Endothelial cell of umbilical vein (primary cell): ENCODE measurements around the gene DPEP3.

Source experiments
- CTCF ChIP-seq, 2 donors: IDR thresholded peaks; 1 replicate in 1 of 2; 2 replicates in 1 of 2; pipeline ENCODE4 v1.5.1; 2011; ENCODE audit warnings: low read length in 2 of 2, mild to moderate bottlenecking in 2 of 2, moderate library complexity in 2 of 2, control low read depth in 1 of 2, inconsistent platforms in 1 of 2, low read depth in 1 of 2; ENCODE audit not compliant: insufficient read depth in 1 of 2; ENCODE audit errors: extremely low read depth in 1 of 2
- EZH2 ChIP-seq: IDR thresholded peaks from 2 replicates; pipeline ENCODE4 v1.6.1; 2012; ENCODE audit warnings: borderline replicate concordance, low read depth, mild to moderate bottlenecking, moderate library complexity, low read length, inconsistent platforms; ENCODE audit not compliant: severe bottlenecking
- FOS ChIP-seq: IDR thresholded peaks from 2 replicates; pipeline ENCODE4 v1.6.1; 2011; ENCODE audit warnings: mild to moderate bottlenecking, low read length, moderate library complexity, borderline replicate concordance; ENCODE audit not compliant: insufficient read depth
- GATA2 ChIP-seq: IDR thresholded peaks from 2 replicates; pipeline ENCODE4 v1.7.0; 2011; ENCODE audit warnings: low read depth, mild to moderate bottlenecking, moderate library complexity, mixed read lengths, low read length; ENCODE audit not compliant: insufficient read length, insufficient read depth
- JUN ChIP-seq: IDR thresholded peaks from 2 replicates; pipeline ENCODE4 v1.6.1; 2011; ENCODE audit warnings: borderline replicate concordance, low read depth; ENCODE audit not compliant: insufficient read length, insufficient read depth
- MAX ChIP-seq: IDR thresholded peaks from 2 replicates; pipeline ENCODE4 v1.6.1; 2011; ENCODE audit not compliant: insufficient read depth, insufficient read length
- MYC ChIP-seq: IDR thresholded peaks from one replicate; pipeline ENCODE4 v1.6.1; 2011; ENCODE audit warnings: mild to moderate bottlenecking, low read depth, low read length
- POLR2A ChIP-seq: IDR thresholded peaks from 2 replicates; pipeline ENCODE4 v1.6.1; 2012; ENCODE audit warnings: low read depth, mild to moderate bottlenecking, control low read depth, low read length
- POLR2AphosphoS5 ChIP-seq: IDR thresholded peaks from 2 replicates; pipeline ENCODE4 v1.6.1; 2012; ENCODE audit warnings: low read depth, mild to moderate bottlenecking, control low read depth, low read length, moderate library complexity; ENCODE audit not compliant: insufficient read depth

- no peak for TF ChIP-seq CTCF (IDR thresholded peaks at IDR 0.05; ENCODE audit: extremely low read depth in 1 of 2, insufficient read depth in 1 of 2, low read depth in 1 of 2, low read length in 2 of 2)
- no peak for TF ChIP-seq POLR2AphosphoS5
- no peak for TF ChIP-seq POLR2A
- no peak for TF ChIP-seq MAX
- TF ChIP-seq JUN = no peak
- no peak for TF ChIP-seq EZH2
- TF ChIP-seq MYC = no peak
- no peak for TF ChIP-seq FOS
- no peak for TF ChIP-seq GATA2
Observed at GRCh38 chr16:67928147-67928546, 52.2 kb downstream of the DPEP3 start.
